Activated T-cell treated with anti-CD3 and anti-CD28 coated beads, Interleukin-2, amount 50 U/mL, for 24 hours (primary cell): ENCODE data around the gene AIG1.
A peak's percentile ranks its signal among the peaks of the same experiment; 100 is the strongest.
"Not testable (repeated sequence)": the region's sequence is repeated elsewhere in the genome, so short reads cannot be mapped to it uniquely, and the experiment has no call there.

ENCODE experiments used
- DNase-seq: peaks from one replicate; pipeline ENCODE4 v3.0.0-alpha.2; 2020
- H3K27ac Mint-ChIP-seq: 2 replicates; pipeline ENCODE4 v1.8.0; 2020; ENCODE audit warnings: mild to moderate bottlenecking, mixed read lengths
- H3K27me3 Mint-ChIP-seq: 2 replicates; pipeline ENCODE4 v1.8.0; 2020; ENCODE audit warnings: mixed read lengths
- H3K36me3 Mint-ChIP-seq: 2 replicates; pipeline ENCODE4 v1.8.0; 2020; ENCODE audit warnings: low read depth, mixed read lengths
- H3K4me1 Mint-ChIP-seq: 2 replicates; pipeline ENCODE4 v1.8.0; 2020; ENCODE audit warnings: low read depth, mixed read lengths
- H3K4me3 Mint-ChIP-seq: 2 replicates; pipeline ENCODE4 v1.8.0; 2020; ENCODE audit warnings: mild to moderate bottlenecking, moderate library complexity, mixed read lengths
- H3K9me3 Mint-ChIP-seq: 2 replicates; pipeline ENCODE4 v1.8.0; 2020; ENCODE audit warnings: mixed read lengths

AIG1 gene

DNA sequence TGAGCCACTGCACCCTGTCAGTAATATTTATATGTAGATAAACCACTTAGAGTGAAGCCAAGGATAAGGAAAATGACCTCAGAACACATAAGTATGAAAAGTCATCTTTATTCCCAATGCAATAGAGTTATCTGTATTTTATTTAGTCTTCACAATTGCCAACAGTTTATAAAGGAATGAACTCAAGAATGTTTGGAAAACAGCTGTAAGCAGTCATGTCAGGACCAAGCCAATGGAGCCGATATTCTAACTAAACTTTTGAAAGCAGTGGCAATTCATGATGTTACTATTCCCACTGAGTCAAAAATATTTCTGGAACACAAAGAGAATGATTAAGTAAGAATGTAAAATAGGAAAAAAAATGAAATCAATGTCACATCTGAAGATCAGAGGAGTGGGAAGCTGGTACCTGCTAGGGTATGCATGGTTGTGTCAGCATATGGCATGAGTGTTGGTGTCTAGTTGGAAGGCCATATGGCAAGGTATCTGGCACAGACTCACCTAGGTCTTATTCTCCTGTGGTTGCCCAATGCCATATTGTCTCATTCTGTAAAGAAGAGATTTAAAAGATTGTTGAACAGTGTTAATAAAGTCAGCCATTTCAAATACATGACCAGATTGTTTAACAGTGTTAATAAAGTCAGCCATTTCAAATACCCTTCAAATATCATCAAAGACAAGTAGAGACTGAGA is 271.6 kb downstream of the AIG1 start:
- H3K9me3 Mint-ChIP-seq: no peaks in the 10 kb centered on the region
- peaks cover 5% of the 10 kb centered on the region for H3K36me3 Mint-ChIP-seq
- H3K4me3 Mint-ChIP-seq: no peak overlapping the region
- no peak overlapping the region for H3K27ac Mint-ChIP-seq
- H3K27me3 Mint-ChIP-seq: no peaks in the 10 kb centered on the region
- H3K4me1 Mint-ChIP-seq: peaks cover 9% of the 10 kb centered on the region
- no peak for DNase-seq

- peaks cover 5% of the 10 kb centered on the region for H3K36me3 Mint-ChIP-seq
These were observed 272.4 kb downstream of the AIG1 start for GRCh38 chr6:143333081-143333480.

GRCh38 chr6:143333749-143334520 is 273.2 kb downstream of the AIG1 start:
- Mint-ChIP-seq H3K9me3 (no peaks in the 10 kb centered on the region), H3K4me3 (no peak overlapping the region), H3K36me3 (peaks cover 5% of the 10 kb centered on the region), H3K27me3 (no peaks in the 10 kb centered on the region), H3K4me1 (peaks cover 9% of the 10 kb centered on the region), H3K27ac (no peak overlapping the region)
- no peak for DNase-seq

More at GRCh38 chr6:143333081-143333480, 272.4 kb downstream of the AIG1 start:
- no peaks in the 10 kb centered on the region for H3K27me3 Mint-ChIP-seq
- no peaks in the 10 kb centered on the region for H3K9me3 Mint-ChIP-seq
- no peak overlapping the region for H3K4me3 Mint-ChIP-seq
- no peak for DNase-seq
- no peak overlapping the region for H3K27ac Mint-ChIP-seq
- peaks cover 9% of the 10 kb centered on the region for H3K4me1 Mint-ChIP-seq

GRCh38 chr6:143335865-143336264 is 275.2 kb downstream of the AIG1 start:
- H3K4me3 Mint-ChIP-seq: no peak overlapping the region
- H3K27ac Mint-ChIP-seq: no peak overlapping the region
- no peak for DNase-seq
- H3K27me3 Mint-ChIP-seq: no peaks in the 10 kb centered on the region
- H3K4me1 Mint-ChIP-seq: peaks cover 9% of the 10 kb centered on the region
- H3K9me3 Mint-ChIP-seq: no peaks in the 10 kb centered on the region
- peaks cover 5% of the 10 kb centered on the region for H3K36me3 Mint-ChIP-seq

DNA sequence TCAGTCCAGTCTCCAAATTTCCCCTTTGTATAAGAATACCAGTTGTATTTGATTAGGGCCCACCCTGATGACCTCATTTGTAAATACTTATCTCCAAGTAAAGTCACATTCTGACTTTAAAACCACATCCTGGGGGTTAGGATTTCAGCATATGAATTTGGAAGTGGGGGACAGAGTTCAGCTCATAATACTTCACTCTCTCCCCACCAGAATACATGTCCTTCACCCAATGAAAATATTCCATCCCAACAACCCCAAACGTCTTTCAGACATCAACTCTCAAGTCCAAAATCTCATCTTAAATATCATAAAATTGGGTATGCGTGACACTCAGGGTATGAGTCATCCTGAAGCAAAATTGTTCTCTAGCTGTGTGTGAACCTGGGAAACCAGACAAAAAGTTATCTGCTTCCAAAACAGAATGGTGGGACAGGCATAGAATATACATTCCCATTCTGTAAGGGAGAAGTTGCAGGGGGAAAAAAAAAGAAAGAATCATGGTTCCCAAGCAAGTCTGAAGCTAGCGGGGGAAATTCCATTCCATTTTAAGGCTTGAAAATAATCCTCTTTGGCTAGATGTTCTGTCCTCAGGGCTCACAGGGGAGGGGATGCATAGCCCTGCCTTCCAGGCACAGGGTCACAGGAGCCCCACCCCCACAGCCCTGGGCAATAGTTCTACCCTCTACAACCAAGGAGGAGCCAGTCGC is 275.9 kb downstream of the AIG1 start:
- DNase-seq: no peak
- peaks cover 5% of the 10 kb centered on the region for H3K36me3 Mint-ChIP-seq
- H3K4me3 Mint-ChIP-seq: no peak overlapping the region
- H3K9me3 Mint-ChIP-seq: no peaks in the 10 kb centered on the region
- H3K4me1 Mint-ChIP-seq: peaks cover 9% of the 10 kb centered on the region
- H3K27me3 Mint-ChIP-seq: no peaks in the 10 kb centered on the region
- no peak overlapping the region for H3K27ac Mint-ChIP-seq

DNA sequence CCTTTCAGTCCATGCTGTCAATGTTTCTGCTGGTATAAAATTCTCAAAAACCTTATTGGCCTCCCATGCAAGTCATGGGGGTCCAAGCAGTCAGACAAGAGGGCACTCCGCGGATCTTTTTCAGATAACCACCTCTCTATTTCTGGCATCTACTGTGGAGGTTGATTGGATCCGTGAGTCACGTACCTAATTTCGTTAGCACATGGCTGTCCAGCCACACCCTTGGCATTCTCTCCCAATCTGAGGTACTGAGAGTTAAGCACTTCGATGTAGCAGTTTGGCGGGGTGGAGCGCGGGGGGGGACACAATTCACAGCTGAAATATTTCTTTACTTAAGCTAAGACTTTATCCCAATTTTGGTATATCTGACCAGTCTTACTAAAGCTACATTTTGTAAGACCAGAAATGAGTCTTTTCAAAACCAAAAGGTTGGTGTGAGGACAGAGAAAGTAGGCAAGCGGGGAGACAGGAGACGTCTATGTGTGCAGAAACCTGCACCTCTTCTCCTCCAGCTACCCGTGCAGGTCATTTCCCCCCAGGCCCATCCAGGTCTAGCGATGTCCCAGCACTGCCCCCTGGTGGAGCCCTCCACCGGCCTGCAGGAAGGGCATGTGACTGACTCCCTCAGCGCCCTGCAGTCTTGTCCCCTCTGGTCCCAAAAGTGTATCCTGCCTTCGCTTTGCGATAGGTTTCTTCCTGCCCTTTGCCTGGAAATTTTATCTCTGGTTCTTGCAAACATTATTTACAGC is 276.7 kb downstream of the AIG1 start:
- H3K27me3 Mint-ChIP-seq: no peaks in the 10 kb centered on the region
- H3K27ac Mint-ChIP-seq: no peak overlapping the region
- peaks cover 9% of the 10 kb centered on the region for H3K4me1 Mint-ChIP-seq
- H3K9me3 Mint-ChIP-seq: no peaks in the 10 kb centered on the region
- H3K4me3 Mint-ChIP-seq: no peak overlapping the region
- peak; percentile 76 for DNase-seq
- H3K36me3 Mint-ChIP-seq: peaks cover 5% of the 10 kb centered on the region

DNA sequence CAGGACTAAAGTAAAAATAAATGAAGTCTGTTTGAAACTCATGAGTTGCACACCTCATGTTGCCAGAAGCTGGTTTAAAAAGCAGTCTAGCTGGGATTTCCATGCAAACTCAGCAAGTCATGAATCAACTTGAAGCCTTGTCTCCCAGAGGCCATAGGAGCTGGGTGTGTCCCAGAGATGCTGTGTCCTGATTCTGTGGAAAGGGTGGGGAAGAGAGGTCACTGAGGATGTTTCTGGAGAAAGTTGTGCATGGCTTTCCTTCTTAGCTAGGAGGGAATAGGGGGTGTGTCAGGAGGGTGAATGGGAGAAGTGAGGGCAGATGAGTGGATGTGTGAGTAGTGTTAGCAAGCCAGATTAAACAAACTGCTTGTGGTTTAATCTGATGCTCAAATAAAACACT is 278.5 kb downstream of the AIG1 start:
- Mint-ChIP-seq H3K4me1 (peaks cover 5% of the 10 kb centered on the region), H3K27ac (no peak overlapping the region), H3K36me3 (peaks cover 2% of the 10 kb centered on the region), H3K4me3 (no peak overlapping the region), H3K27me3 (no peaks in the 10 kb centered on the region), H3K9me3 (no peaks in the 10 kb centered on the region)
- DNase-seq: no peak

DNA sequence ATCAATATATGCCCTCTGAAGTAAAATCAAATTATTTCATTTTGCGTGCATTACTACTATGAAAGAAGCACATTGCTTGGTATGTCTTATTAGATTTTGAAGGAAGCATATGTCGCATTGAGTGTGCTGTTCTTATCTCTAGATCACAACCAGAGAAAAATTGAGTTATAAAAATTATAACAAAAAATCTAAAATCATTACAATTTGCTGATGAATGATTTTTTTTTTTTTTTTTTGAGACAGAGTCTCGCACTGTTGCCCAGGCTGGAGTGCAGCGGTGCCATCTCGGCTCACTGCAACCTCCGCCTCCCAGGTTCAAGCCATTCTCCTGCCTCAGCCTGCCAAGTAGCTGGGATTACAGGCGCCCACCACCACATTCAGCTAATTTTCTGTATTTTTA is 284.8 kb downstream of the AIG1 start:
- H3K36me3 Mint-ChIP-seq, H3K4me1 Mint-ChIP-seq, H3K9me3 Mint-ChIP-seq, H3K27me3 Mint-ChIP-seq, H3K4me3 Mint-ChIP-seq, H3K27ac Mint-ChIP-seq, DNase-seq: not testable (repeated sequence)

DNA sequence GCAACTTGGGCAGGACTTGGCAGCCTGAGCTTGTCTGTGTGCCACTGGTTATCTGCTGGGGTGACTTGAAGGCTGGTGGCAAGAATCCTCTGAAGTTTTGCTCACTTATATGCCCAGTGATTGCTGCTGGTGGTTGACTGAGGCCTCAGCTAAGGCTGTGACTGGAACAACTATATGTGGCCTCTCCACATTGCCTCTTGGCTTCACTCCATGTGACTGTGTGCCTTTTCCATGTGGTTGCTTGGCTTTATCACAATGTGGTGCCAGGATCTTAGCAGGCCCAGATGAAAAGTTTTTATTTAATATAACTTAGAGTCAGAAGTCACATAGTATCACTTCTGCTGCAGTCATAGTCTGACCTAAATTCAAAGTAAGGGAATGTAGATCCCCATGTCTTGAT is 285.3 kb downstream of the AIG1 start:
- Mint-ChIP-seq H3K9me3 (no peaks in the 10 kb centered on the region), H3K27me3 (no peaks in the 10 kb centered on the region), H3K4me3 (no peak overlapping the region), H3K27ac (no peak overlapping the region), H3K36me3 (no peaks in the 10 kb centered on the region), H3K4me1 (no peaks in the 10 kb centered on the region)
- DNase-seq: no peak

GRCh38 chr6:143348531-143348930 is 287.8 kb downstream of the AIG1 start:
- H3K9me3 Mint-ChIP-seq: no peaks in the 10 kb centered on the region
- no peak overlapping the region for H3K4me3 Mint-ChIP-seq
- no peaks in the 10 kb centered on the region for H3K27me3 Mint-ChIP-seq
- H3K27ac Mint-ChIP-seq: no peak overlapping the region
- DNase-seq: no peak
- H3K4me1 Mint-ChIP-seq: no peaks in the 10 kb centered on the region
- H3K36me3 Mint-ChIP-seq: no peaks in the 10 kb centered on the region

DNA sequence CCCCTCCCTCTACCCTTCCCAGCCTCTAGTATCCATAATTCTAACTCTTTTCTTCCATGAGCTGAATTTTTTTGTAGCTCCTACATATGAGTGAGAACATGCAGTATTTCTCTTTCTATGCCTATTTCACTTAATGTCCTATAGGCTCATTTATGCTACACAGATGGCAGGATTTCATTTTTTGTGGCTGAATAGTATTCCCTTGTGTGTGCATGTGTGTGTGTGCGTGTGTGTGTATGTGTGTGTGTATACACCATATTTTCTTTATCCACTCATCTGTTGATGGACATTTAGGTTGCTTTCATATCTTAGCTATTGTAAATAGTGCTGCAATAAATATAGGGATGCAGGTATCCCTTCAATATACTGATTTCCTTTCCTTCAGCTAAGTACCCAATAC is 288.8 kb downstream of the AIG1 start:
- Mint-ChIP-seq H3K27me3 (no peaks in the 10 kb centered on the region), H3K9me3 (peaks cover 7% of the 10 kb centered on the region), H3K27ac (no peak overlapping the region), H3K4me1 (no peaks in the 10 kb centered on the region), H3K36me3 (no peaks in the 10 kb centered on the region), H3K4me3 (no peak overlapping the region)
- no peak for DNase-seq

DNA sequence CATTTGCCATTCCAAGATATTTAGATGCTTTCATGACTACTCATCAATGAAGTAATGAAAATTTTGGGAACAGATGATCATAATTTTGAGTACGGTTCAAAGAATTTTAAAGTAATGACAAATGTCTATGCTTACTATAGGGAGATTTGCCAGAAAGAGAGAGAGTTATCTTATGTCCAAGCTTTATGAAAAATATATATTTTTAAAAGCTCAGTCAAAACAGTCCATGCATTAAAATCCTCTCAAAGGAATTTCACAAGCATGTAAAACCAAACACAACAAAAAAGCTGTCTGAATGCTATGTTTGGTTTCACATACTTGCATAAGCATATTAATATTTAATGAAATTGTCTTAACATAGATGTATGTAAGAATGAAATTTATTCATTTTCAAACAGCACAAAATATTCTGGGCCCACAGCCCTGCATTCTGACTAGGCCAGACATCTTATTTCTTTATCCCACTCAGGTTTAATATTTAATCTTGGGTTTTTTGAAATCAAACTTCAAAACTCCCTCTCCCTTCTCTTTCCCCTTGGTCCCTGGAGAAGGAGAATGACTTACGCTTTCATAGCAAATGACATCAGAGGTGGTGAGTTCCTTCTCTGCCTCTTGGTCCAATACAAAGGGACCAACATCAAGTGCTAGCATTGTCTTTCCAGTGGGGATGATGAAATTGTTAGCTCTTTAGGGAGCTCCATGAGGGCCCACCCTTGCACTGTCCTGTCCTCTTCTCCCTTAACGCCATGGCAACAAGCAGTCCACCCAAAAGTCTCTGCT is 295.6 kb downstream of the AIG1 start:
- DNase-seq: no peak
- H3K4me3 Mint-ChIP-seq: no peak overlapping the region
- no peak overlapping the region for H3K27ac Mint-ChIP-seq
- no peaks in the 10 kb centered on the region for H3K36me3 Mint-ChIP-seq
- H3K4me1 Mint-ChIP-seq: no peaks in the 10 kb centered on the region
- H3K9me3 Mint-ChIP-seq: peaks cover 11% of the 10 kb centered on the region
- H3K27me3 Mint-ChIP-seq: peaks cover 3% of the 10 kb centered on the region

GRCh38 chr6:143357152-143357551 is 296.5 kb downstream of the AIG1 start:
- H3K4me3 Mint-ChIP-seq: no peak overlapping the region
- H3K27ac Mint-ChIP-seq: no peak overlapping the region

More at GRCh38 chr6:143357152-143357551, 296.5 kb downstream of the AIG1 start:
- Mint-ChIP-seq H3K9me3 (peaks cover 11% of the 10 kb centered on the region), H3K27me3 (peaks cover 3% of the 10 kb centered on the region), H3K4me1 (no peaks in the 10 kb centered on the region), H3K36me3 (no peaks in the 10 kb centered on the region)
- DNase-seq: no peak
